HepG2 (cell line): ENCODE results near the gene ACSF3. TPM values are rescaled to one million over a fixed set of nuclear protein-coding genes. Genes with fewer than 3 reads are reported as not detected.

Experiments used
- CEBPB ChIP-seq: IDR thresholded peaks from 2 replicates; pipeline ENCODE4 v1.6.1; 2011; ENCODE audit warnings: low read depth, low read length, improper control_type of control experiment, borderline replicate concordance
- CEBPG ChIP-seq: IDR thresholded peaks from 2 replicates; pipeline ENCODE4 v1.6.1; 2016
- DNMT1 ChIP-seq: sonication (generic); formaldehyde crosslinking; IDR thresholded peaks from 2 replicates; pipeline ENCODE4 v1.5.1; 2020; ENCODE audit warnings: mild to moderate bottlenecking, missing genetic modification reagents
- DPF2 ChIP-seq: sonication (generic); formaldehyde crosslinking; IDR thresholded peaks from 2 replicates; pipeline ENCODE4 v1.4.0; 2020; ENCODE audit warnings: mild to moderate bottlenecking, low read depth, missing genetic modification reagents, borderline replicate concordance
- ELF1 ChIP-seq: sonication (generic); formaldehyde crosslinking; IDR thresholded peaks from 2 replicates; pipeline ENCODE4 v1.4.0; 2020; ENCODE audit warnings: missing genetic modification reagents
- NFKB2 ChIP-seq: sonication (generic); formaldehyde crosslinking; IDR thresholded peaks from 2 replicates; pipeline ENCODE4 v1.4.0; 2020; ENCODE audit warnings: missing genetic modification reagents, borderline replicate concordance
- NPAS2 ChIP-seq: sonication (generic); formaldehyde crosslinking; IDR thresholded peaks from 2 replicates; pipeline ENCODE4 v1.8.0; 2022; ENCODE audit warnings: mild to moderate bottlenecking, missing genetic modification reagents, borderline replicate concordance
- NR2F2 ChIP-seq: IDR thresholded peaks from 2 replicates; pipeline ENCODE4 v1.6.1; 2012; ENCODE audit warnings: low read depth, inconsistent platforms, borderline replicate concordance
- PLRG1 ChIP-seq: fragments of 450-650 bp; conservative IDR thresholded peaks from 2 replicates; pipeline ENCODE4 v1.6.1; 2016
- SAP130 ChIP-seq: IDR thresholded peaks from 2 replicates; pipeline ENCODE4 v1.6.1; 2016; ENCODE audit warnings: low read depth
- SRSF1 ChIP-seq: fragments of 200-400 bp; formaldehyde crosslinking; optimal IDR thresholded peaks from 2 replicates; pipeline ENCODE3; 2017; ENCODE audit warnings: mild to moderate bottlenecking, low read depth, low read length, moderate library complexity
- XRCC5 ChIP-seq: fragments of 200-400 bp; formaldehyde crosslinking; optimal IDR thresholded peaks from 2 replicates; pipeline ENCODE3; 2017; ENCODE audit warnings: mild to moderate bottlenecking, low read length
- polyA plus RNA-seq, 8 experiments: library from polyadenylated mRNA; depleted of rRNA in 3 of 8; stranded (reverse) in 7 of 8; unstranded in 1 of 8; fragments of >200 nt; fragmentation: Illumina TruSeq in 4 of 8; extraction: Trizol in 4 of 8; gene quantifications; 2 replicates each; pipeline versions ENCODE4 v1.2.1 to v1.2.3, GENCODE V29; 2011 to 2016; ENCODE audit warnings: low read depth in 4 of 8, missing spikeins in 1 of 8, mixed read lengths in 1 of 8; ENCODE audit not compliant: insufficient read depth in 1 of 8
- total RNA-seq, 5 experiments: library from RNA; depleted of rRNA; stranded (reverse); fragments of >200 nt; fragmentation: Illumina TruSeq; extraction: Trizol; gene quantifications; 2 replicates each; pipeline ENCODE4 v1.2.3, GENCODE V29; 2016; ENCODE audit warnings: low read depth in 1 of 5
- TF ChIP-seq, protein P1 (sequence below): sonication (generic); formaldehyde crosslinking; IDR thresholded peaks from 2 replicates; pipeline ENCODE4 v1.9.0; 2021; ENCODE audit warnings: mild to moderate bottlenecking, missing genetic modification reagents
- TF ChIP-seq, protein P2 (sequence below): sonication (generic); formaldehyde crosslinking; IDR thresholded peaks from 2 replicates; pipeline ENCODE4 v1.4.0; 2020; ENCODE audit warnings: missing genetic modification reagents, borderline replicate concordance
- TF ChIP-seq, protein P3 (sequence below): sonication (generic); formaldehyde crosslinking; IDR thresholded peaks from 2 replicates; pipeline ENCODE4 v1.8.0; 2022; ENCODE audit warnings: mild to moderate bottlenecking, missing genetic modification reagents, moderate library complexity
- TF ChIP-seq, protein P4 (sequence below): sonication (generic); formaldehyde crosslinking; IDR thresholded peaks from 2 replicates; pipeline ENCODE4 v1.4.0; 2020; ENCODE audit warnings: mild to moderate bottlenecking, missing genetic modification reagents, borderline replicate concordance

Gene ACSF3
- total and polyA plus RNA-seq, 2 of the 13 experiments (the other 11 are each of a cell fraction or from before 2014, with no cell fraction given) = 14.9 to 30.6 TPM

DNA sequence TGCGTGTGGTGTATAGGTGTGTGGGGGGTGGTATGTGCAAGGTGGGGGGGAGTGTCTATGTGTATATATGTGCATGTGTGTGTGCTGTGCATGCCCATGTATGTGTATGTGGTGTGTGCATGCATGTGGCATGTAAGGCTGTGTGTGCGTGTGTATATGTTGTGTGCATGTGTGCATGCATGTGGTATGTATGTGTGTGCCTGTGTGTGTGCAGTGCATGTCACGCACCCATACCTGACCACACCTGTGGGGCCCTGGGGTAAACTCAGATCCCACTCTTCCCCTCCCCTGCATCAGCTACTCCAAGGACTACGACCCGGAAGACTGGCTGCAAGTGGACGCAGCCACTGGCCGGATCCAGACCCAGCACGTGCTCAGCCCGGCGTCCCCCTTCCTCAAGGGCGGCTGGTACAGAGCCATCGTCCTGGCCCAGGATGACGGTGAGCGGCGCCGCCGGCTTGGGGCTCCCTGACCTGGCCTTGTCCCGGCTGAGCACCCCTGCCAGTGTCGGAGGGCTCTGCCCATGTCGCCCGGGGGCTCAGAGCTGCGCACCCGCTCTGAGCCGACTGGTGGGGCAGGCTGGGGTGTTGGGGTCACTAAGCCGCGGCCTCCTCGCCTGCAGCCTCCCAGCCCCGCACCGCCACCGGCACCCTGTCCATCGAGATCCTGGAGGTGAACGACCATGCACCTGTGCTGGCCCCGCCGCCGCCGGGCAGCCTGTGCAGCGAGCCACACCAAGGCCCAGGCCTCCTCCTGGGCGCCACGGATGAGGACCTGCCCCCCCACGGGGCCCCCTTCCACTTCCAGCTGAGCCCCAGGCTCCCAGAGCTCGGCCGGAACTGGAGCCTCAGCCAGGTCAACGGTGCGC is 97.6 kb downstream of the ACSF3 start (continued):
- TF ChIP-seq, protein P1, sequence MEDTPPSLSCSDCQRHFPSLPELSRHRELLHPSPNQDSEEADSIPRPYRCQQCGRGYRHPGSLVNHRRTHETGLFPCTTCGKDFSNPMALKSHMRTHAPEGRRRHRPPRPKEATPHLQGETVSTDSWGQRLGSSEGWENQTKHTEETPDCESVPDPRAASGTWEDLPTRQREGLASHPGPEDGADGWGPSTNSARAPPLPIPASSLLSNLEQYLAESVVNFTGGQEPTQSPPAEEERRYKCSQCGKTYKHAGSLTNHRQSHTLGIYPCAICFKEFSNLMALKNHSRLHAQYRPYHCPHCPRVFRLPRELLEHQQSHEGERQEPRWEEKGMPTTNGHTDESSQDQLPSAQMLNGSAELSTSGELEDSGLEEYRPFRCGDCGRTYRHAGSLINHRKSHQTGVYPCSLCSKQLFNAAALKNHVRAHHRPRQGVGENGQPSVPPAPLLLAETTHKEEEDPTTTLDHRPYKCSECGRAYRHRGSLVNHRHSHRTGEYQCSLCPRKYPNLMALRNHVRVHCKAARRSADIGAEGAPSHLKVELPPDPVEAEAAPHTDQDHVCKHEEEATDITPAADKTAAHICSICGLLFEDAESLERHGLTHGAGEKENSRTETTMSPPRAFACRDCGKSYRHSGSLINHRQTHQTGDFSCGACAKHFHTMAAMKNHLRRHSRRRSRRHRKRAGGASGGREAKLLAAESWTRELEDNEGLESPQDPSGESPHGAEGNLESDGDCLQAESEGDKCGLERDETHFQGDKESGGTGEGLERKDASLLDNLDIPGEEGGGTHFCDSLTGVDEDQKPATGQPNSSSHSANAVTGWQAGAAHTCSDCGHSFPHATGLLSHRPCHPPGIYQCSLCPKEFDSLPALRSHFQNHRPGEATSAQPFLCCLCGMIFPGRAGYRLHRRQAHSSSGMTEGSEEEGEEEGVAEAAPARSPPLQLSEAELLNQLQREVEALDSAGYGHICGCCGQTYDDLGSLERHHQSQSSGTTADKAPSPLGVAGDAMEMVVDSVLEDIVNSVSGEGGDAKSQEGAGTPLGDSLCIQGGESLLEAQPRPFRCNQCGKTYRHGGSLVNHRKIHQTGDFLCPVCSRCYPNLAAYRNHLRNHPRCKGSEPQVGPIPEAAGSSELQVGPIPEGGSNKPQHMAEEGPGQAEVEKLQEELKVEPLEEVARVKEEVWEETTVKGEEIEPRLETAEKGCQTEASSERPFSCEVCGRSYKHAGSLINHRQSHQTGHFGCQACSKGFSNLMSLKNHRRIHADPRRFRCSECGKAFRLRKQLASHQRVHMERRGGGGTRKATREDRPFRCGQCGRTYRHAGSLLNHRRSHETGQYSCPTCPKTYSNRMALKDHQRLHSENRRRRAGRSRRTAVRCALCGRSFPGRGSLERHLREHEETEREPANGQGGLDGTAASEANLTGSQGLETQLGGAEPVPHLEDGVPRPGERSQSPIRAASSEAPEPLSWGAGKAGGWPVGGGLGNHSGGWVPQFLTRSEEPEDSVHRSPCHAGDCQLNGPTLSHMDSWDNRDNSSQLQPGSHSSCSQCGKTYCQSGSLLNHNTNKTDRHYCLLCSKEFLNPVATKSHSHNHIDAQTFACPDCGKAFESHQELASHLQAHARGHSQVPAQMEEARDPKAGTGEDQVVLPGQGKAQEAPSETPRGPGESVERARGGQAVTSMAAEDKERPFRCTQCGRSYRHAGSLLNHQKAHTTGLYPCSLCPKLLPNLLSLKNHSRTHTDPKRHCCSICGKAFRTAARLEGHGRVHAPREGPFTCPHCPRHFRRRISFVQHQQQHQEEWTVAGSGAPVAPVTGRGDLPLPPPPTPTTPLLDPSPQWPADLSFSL = no peak
- TF ChIP-seq SAP130 (CRISPR knock-in tag) (peak; percentile 75; the same call in 1 of the 2 replicates), PLRG1 (no peak), CEBPB (no peak), NPAS2 (no peak), ELF1 (CRISPR knock-in tag) (peak; percentile 75), DNMT1 (no peak; the same call in 1 of the 2 replicates), SRSF1 (no peak), XRCC5 (peak; percentile 27), CEBPG (CRISPR knock-in tag) (no peak), NFKB2 (peak; percentile 71; the same call in 1 of the 2 replicates), DPF2 (no peak), NR2F2 (no peak)
- TF ChIP-seq, protein P2, sequence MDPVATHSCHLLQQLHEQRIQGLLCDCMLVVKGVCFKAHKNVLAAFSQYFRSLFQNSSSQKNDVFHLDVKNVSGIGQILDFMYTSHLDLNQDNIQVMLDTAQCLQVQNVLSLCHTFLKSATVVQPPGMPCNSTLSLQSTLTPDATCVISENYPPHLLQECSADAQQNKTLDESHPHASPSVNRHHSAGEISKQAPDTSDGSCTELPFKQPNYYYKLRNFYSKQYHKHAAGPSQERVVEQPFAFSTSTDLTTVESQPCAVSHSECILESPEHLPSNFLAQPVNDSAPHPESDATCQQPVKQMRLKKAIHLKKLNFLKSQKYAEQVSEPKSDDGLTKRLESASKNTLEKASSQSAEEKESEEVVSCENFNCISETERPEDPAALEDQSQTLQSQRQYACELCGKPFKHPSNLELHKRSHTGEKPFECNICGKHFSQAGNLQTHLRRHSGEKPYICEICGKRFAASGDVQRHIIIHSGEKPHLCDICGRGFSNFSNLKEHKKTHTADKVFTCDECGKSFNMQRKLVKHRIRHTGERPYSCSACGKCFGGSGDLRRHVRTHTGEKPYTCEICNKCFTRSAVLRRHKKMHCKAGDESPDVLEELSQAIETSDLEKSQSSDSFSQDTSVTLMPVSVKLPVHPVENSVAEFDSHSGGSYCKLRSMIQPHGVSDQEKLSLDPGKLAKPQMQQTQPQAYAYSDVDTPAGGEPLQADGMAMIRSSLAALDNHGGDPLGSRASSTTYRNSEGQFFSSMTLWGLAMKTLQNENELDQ (CRISPR knock-in tag) = no peak
- TF ChIP-seq, protein P3, sequence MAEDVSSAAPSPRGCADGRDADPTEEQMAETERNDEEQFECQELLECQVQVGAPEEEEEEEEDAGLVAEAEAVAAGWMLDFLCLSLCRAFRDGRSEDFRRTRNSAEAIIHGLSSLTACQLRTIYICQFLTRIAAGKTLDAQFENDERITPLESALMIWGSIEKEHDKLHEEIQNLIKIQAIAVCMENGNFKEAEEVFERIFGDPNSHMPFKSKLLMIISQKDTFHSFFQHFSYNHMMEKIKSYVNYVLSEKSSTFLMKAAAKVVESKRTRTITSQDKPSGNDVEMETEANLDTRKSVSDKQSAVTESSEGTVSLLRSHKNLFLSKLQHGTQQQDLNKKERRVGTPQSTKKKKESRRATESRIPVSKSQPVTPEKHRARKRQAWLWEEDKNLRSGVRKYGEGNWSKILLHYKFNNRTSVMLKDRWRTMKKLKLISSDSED (CRISPR knock-in tag) = no peak
- TF ChIP-seq, protein P4, sequence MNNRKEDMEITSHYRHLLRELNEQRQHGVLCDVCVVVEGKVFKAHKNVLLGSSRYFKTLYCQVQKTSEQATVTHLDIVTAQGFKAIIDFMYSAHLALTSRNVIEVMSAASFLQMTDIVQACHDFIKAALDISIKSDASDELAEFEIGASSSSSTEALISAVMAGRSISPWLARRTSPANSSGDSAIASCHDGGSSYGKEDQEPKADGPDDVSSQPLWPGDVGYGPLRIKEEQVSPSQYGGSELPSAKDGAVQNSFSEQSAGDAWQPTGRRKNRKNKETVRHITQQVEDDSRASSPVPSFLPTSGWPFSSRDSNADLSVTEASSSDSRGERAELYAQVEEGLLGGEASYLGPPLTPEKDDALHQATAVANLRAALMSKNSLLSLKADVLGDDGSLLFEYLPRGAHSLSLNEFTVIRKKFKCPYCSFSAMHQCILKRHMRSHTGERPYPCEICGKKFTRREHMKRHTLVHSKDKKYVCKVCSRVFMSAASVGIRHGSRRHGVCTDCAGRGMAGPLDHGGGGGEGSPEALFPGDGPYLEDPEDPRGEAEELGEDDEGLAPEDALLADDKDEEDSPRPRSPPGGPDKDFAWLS (CRISPR knock-in tag) = no peak
